Tibial nerve (tissue), 4 donors: Measurements from ENCODE around the gene GNAI2. TPM values are rescaled to one million over a fixed set of nuclear protein-coding genes. Genes with fewer than 3 reads are reported as not detected.
"Not testable (repeated sequence)": the region's sequence is repeated elsewhere in the genome, so short reads cannot be mapped to it uniquely, and the experiment has no call there.

Source experiments
- DNase-seq, 2 donors: peaks; one replicate each; pipeline ENCODE4 v3.0.0-alpha.2; 2019; ENCODE audit warnings: low spot score in 2 of 2
- H3K27ac ChIP-seq, 4 donors: fragments of 200-600 bp; sonication (generic) in 3 of 4; one replicate each; pipeline ENCODE4 v1.5.1; 2017 to 2019; ENCODE audit warnings: mild to moderate bottlenecking in 1 of 4
- H3K27me3 ChIP-seq, 2 donors: fragments of 200-600 bp; sonication (generic) in 1 of 2; one replicate each; pipeline versions ENCODE4 v1.5.1 to v1.6.0; 2017 to 2019
- H3K36me3 ChIP-seq, 3 donors: fragments of 200-600 bp; sonication (generic); one replicate each; pipeline ENCODE4 v1.5.1; 2018 to 2019
- H3K4me1 ChIP-seq, 4 donors: fragments of 200-600 bp; sonication (generic) in 3 of 4; one replicate each; pipeline ENCODE4 v1.5.1; 2017 to 2019
- H3K4me3 ChIP-seq, 4 donors: fragments of 200-600 bp; sonication (generic) in 3 of 4; one replicate each; pipeline ENCODE4 v1.5.1; 2017 to 2019; ENCODE audit warnings: mild to moderate bottlenecking in 1 of 4, moderate library complexity in 1 of 4
- H3K9me3 ChIP-seq, 4 donors: fragments of 200-600 bp; sonication (generic) in 3 of 4; one replicate each; pipeline ENCODE4 v1.5.1; 2017 to 2019
- EP300 ChIP-seq, 2 donors: sonication (generic); formaldehyde crosslinking; IDR thresholded peaks; one replicate each; pipeline ENCODE4 v1.6.1; 2017; ENCODE audit warnings: antibody characterized with exemption in 2 of 2, mild to moderate bottlenecking in 1 of 2
- POLR2A ChIP-seq, 2 donors: fragments of 450-650 bp; IDR thresholded peaks; one replicate each; pipeline ENCODE4 v1.6.1; 2017; ENCODE audit warnings: antibody characterized with exemption in 2 of 2, mild to moderate bottlenecking in 2 of 2, moderate library complexity in 2 of 2
- WGBS, 2 donors: methylation state at CpG; one replicate each; pipeline ENCODE4 v1.1.5; 2018; 5-methylcytosine and 5-hydroxymethylcytosine counted together
- total RNA-seq, 4 donors: library from RNA; depleted of rRNA; stranded (reverse); fragments of >200 nt; gene quantifications; one replicate each; pipeline ENCODE4 v1.1.0, GENCODE V29; 2016
- TF ChIP-seq, protein P1 (sequence below), 5 experiments: fragments of 200-600 bp in 3 of 5; fragments of 450-650 bp in 2 of 5; sonication (generic) in 3 of 5; IDR thresholded peaks; one replicate each; pipeline ENCODE4 v1.5.1; 2016 to 2019; ENCODE audit warnings: antibody characterized with exemption in 5 of 5, mild to moderate bottlenecking in 3 of 5, moderate library complexity in 2 of 5

Gene GNAI2
- total RNA-seq, 4 donors from 2014 or later: 201 to 265 (median 243) TPM

- TF ChIP-seq, protein P1, sequence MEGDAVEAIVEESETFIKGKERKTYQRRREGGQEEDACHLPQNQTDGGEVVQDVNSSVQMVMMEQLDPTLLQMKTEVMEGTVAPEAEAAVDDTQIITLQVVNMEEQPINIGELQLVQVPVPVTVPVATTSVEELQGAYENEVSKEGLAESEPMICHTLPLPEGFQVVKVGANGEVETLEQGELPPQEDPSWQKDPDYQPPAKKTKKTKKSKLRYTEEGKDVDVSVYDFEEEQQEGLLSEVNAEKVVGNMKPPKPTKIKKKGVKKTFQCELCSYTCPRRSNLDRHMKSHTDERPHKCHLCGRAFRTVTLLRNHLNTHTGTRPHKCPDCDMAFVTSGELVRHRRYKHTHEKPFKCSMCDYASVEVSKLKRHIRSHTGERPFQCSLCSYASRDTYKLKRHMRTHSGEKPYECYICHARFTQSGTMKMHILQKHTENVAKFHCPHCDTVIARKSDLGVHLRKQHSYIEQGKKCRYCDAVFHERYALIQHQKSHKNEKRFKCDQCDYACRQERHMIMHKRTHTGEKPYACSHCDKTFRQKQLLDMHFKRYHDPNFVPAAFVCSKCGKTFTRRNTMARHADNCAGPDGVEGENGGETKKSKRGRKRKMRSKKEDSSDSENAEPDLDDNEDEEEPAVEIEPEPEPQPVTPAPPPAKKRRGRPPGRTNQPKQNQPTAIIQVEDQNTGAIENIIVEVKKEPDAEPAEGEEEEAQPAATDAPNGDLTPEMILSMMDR (IDR thresholded peaks at IDR 0.05): no peak
- TF ChIP-seq EP300 (IDR thresholded peaks at IDR 0.05) (no peak), POLR2A (IDR thresholded peaks at IDR 0.05) (no peak)
- WGBS, 2 donors: 64 to 76% methylated on average over 5 of the region's 5 CpGs
- peaks cover 0 to 35% (median 14%) of the 10 kb centered on the region in 4 donors for H3K4me1 ChIP-seq
- H3K4me3 ChIP-seq: no peak overlapping the region
- H3K27me3 ChIP-seq: no peaks in the 10 kb centered on the region
- no peak overlapping the region for H3K27ac ChIP-seq
- H3K9me3 ChIP-seq: no peaks in the 10 kb centered on the region
- DNase-seq: no peak
- H3K36me3 ChIP-seq: no peaks in the 10 kb centered on the region
These were observed 11.4 kb upstream of the GNAI2 start for GRCh38 chr3:50224639-50225038.

GRCh38 chr3:50226888-50227389, 9.1 kb upstream of the GNAI2 start:
- Histone ChIP-seq H3K27ac (peak overlapping the region; percentile 47 to 88 (median 70)), H3K36me3 (no peaks in the 10 kb centered on the region), H3K4me1 (peaks cover 0 to 33% (median 14%) of the 10 kb centered on the region in 4 donors), H3K27me3 (no peaks in the 10 kb centered on the region), H3K4me3 (peak overlapping the region; percentile 49 to 79 (median 58)), H3K9me3 (no peaks in the 10 kb centered on the region)
- 1 to 2% methylated on average over 20 to 24 of the region's 40 CpGs for WGBS, 2 donors
- DNase-seq: peak in 1 of 2 donors; percentile 51
- TF ChIP-seq, protein P1 (IDR thresholded peaks at IDR 0.05): no peak
- TF ChIP-seq POLR2A (IDR thresholded peaks at IDR 0.05): no peak
- no peak for TF ChIP-seq EP300 (IDR thresholded peaks at IDR 0.05)

DNA sequence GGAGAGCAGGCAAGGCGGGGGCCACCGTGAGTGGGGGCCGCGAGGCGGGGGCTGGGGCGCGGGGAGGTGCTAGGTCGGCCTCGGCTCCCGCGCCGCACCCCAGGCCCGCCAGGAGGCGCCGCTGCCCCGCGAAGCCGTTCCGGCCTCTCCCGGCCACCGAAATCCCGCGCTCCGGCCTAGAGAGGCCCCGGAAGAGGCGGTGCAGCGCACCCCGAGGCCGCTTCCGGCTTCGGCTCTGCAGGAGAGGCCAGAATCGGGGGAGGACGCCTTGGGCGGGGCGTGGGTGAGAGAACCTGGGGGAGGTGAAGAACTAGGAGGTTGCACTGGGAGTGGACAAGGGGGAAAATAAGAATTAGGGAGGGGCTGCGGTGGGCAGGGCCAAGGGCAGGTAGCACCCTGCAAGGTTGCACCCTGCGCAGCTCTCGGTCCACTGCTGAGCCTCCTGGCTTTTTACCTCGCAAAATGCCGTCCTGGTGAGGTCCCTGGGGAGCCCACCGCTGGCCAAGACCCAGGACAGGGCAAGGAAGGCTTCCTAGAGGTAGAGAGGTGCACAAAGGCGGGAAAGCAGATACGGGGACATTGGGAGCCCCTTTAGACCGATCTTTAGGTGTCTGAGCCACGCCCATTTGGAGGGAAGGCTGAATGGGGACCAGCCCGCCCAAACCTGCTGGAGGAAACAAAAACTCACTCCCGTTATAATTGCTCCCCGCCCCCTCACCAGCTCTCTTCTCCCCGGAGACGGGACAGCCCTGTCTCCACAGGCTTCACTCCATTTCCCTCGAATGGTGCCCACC, 8.4 kb upstream of the GNAI2 start:
- Histone ChIP-seq H3K36me3 (no peaks in the 10 kb centered on the region), H3K27me3 (no peaks in the 10 kb centered on the region), H3K4me3 (peak overlapping the region; percentile 49 to 79 (median 58)), H3K27ac (peak overlapping the region; percentile 47 to 88 (median 70)), H3K4me1 (peaks cover 0 to 33% (median 14%) of the 10 kb centered on the region in 4 donors), H3K9me3 (no peaks in the 10 kb centered on the region)
- TF ChIP-seq POLR2A (IDR thresholded peaks at IDR 0.05): peak in 1 of 2 donors; percentile 46
- TF ChIP-seq, protein P1 (IDR thresholded peaks at IDR 0.05): peak; percentile 90 to 99 (median 96)
- peak; percentile 67 to 81 for TF ChIP-seq EP300 (IDR thresholded peaks at IDR 0.05)
- WGBS, 2 donors: 2 to 3% methylated on average over 25 to 43 of the region's 51 CpGs
- peak; percentile 72 to 78 for DNase-seq

DNA sequence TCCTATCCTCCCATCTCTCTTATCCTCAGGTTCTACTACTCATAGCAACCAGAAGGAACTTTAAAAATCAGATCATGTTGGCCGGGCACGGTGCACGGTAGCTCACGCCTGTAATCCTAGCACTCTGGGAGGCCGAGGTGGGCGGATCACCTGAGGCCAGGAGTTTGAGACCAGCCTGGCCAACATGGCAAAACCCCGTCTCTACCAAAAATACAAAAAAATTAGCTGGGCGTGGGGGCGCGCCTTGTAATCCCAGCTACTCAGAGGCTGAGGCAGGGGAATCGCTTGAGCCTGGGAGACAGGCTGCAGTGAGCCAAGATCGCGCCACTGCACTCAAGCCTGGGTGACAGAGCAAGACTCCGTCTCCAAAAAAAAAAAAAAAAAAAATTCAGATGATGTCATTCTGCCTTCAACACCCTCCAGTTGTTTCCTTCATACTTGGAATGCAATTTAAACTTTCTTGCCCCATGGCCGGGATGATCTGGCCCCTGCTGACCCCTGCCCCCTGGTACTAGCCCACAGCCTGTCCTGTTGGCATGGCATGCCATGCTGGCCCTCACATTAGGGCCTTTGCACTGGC, 7.7 kb upstream of the GNAI2 start:
- not testable (repeated sequence) for H3K9me3 ChIP-seq, DNase-seq, H3K27me3 ChIP-seq, H3K36me3 ChIP-seq
- WGBS, 2 donors: 39 to 43% methylated on average over 15 of the region's 15 CpGs
- H3K4me1 ChIP-seq: peaks cover 0 to 33% (median 14%) of the 10 kb centered on the region in 4 donors
- peak overlapping the region in 3 of 4 donors; percentile 57 to 88 (median 82) for H3K27ac ChIP-seq
- H3K4me3 ChIP-seq: peak overlapping the region in 3 of 4 donors; percentile 57 to 79 (median 59)

DNA sequence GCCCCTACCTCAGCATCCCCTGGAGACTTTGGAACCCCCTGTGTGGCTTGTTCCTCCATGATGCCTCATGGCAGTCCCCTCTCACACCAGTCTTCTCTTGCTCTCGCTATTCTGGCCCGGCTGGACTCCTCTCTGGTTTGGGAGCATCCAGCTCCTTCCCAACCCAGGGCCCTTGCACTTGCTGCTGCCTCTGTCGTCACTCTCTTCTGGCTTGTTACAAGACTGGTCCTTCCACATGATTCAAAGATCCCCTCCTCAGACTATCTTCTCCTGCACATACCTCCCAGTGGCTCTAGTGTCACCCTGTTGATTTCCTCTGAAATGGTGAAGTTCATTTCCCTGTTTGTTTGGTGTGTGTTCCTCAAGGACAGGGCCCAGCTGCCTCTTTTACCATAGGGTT, 6.5 kb upstream of the GNAI2 start:
- TF ChIP-seq EP300 (IDR thresholded peaks at IDR 0.05) (no peak), POLR2A (IDR thresholded peaks at IDR 0.05) (no peak)
- TF ChIP-seq, protein P1 (IDR thresholded peaks at IDR 0.05): no peak
- H3K4me3 ChIP-seq: no peak overlapping the region
- H3K36me3 ChIP-seq: no peaks in the 10 kb centered on the region
- H3K4me1 ChIP-seq: peaks cover 0 to 35% (median 14%) of the 10 kb centered on the region in 4 donors
- WGBS, 2 donors: 91 to 93% methylated on average over 3 of the region's 3 CpGs
- no peaks in the 10 kb centered on the region for H3K27me3 ChIP-seq
- no peaks in the 10 kb centered on the region for H3K9me3 ChIP-seq
- peak overlapping the region in 2 of 4 donors; percentile 41 to 55 for H3K27ac ChIP-seq
- no peak for DNase-seq
